Motor neuron (in vitro differentiated cells): ENCODE data around the gene EVPL. TPM values are rescaled to one million over a fixed set of nuclear protein-coding genes. Genes with fewer than 3 reads are reported as not detected.
A peak's percentile ranks its signal among the peaks of the same experiment; 100 is the strongest.

Experiments
- ATAC-seq, 8 experiments: fragments of 200-7000 bp; cut with Tn5 transposase; replicated peaks in 6 of 8; 2 replicates each; pipeline ENCODE4 v1.8.0; 2021; ENCODE audit warnings: mild to moderate bottlenecking in 8 of 8, moderate library complexity in 8 of 8
- H3K27ac ChIP-seq, 2 donors: fragments of 250-450 bp; sonication (Bioruptor Pico); 2 replicates each; pipeline ENCODE4 v1.9.0; 2021; ENCODE audit warnings: antibody characterized with exemption in 2 of 2, mild to moderate bottlenecking in 2 of 2, moderate library complexity in 1 of 2
- H3K4me1 ChIP-seq, 2 donors: fragments of 250-450 bp; sonication (Bioruptor Pico); replicated peaks in 1 of 2; 2 replicates each; pipeline ENCODE4 v1.6.1; 2021; ENCODE audit warnings: antibody characterized with exemption in 2 of 2, mild to moderate bottlenecking in 2 of 2, moderate library complexity in 1 of 2
- H3K4me3 ChIP-seq, 5 donors: fragments of 250-450 bp; sonication (Bioruptor Pico); 2 replicates each; pipeline ENCODE4 v1.9.0; 2021; ENCODE audit warnings: antibody characterized with exemption in 5 of 5, mild to moderate bottlenecking in 5 of 5, moderate library complexity in 4 of 5
- WGBS, 10 experiments: fragments of 450-650 bp; shearing (Covaris generic); methylation state at CpG; one replicate each; pipeline ENCODE4 v1.0.0; 2022; 5-methylcytosine and 5-hydroxymethylcytosine counted together
- in situ Hi-C, 9 experiments: fragments of 400-800 bp; cut with MboI; loops; one replicate each; pipeline ENCODE4 v1.15.0; 2021; ENCODE audit warnings: low sequenced_read_pairs in 9 of 9, low pct_unique_long_range_greater_than_20kb in 2 of 9; ENCODE audit not compliant: unreplicated experiment in 9 of 9
- total RNA-seq, 8 experiments: library from RNA; unstranded; fragments of 300-600 nt; gene quantifications; 2 replicates each; pipeline versions ENCODE4 v1.2.3 to v1.2.4, GENCODE V29; 2022

EVPL gene
- total RNA-seq, 8 experiments from 2014 or later, result 0.05 to 1.0 (median 0.59) TPM; not detected in 1

DNA sequence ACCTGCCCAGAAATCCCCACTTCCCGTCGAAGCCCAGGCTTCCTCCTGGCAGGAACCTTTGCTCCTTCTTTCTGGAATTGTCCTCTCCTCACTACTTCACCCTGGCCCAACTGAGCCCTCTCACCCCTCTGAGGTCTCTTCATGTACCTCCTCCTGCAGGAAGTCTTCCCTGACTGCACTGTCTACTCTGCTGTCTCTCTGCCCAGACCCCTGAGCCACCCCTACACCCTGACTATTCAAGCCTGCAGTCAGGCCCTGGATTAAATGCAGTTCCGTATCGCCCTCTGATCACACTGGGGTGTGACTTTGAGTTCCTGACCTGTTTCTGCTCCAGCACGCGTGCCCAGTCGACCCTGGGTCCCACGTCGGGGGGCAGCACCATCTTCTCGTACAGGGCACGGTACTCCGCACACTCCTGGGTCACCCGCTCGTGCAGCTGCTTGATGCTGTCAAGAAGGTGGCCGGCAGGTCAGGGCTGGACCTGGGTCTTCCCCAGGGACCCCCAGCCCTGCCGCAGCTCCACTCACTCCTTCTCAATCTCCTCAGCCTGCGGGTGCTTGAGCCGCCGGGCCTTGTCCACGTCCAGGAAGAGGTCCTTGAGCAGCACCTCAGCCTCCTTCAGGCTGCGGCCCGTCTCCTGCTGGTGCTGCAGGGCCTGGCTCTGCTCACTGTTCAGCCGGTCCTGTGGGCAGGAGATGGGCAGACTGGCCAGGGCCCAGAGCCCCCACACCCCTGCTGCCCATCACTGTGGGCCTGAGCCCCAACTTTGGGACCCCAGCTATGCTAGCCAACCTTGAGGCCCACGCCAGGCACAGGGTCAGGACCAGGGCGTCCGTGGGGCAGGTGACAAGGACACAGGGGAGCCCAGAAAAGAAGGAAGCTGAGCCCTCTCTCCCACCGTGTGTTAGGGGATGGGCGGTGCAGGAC is 3.9 kb downstream of the EVPL start:
- Histone ChIP-seq H3K4me3 (no peak overlapping the region), H3K27ac (no peak overlapping the region), H3K4me1 (no peaks in the 10 kb centered on the region)
- in situ Hi-C loops, result loop anchor here in 4 of 9 experiments (25.0 kb wide), 1 partner anchor 264 kb away; no protein-coding TSS in a partner anchor
- 60 to 100% (median 85%) methylated on average over 1 to 4 of the region's 28 CpGs; no CpG with 5 or more reads in 3 of the 10 experiments for WGBS, 10 experiments
- no peak for ATAC-seq

DNA sequence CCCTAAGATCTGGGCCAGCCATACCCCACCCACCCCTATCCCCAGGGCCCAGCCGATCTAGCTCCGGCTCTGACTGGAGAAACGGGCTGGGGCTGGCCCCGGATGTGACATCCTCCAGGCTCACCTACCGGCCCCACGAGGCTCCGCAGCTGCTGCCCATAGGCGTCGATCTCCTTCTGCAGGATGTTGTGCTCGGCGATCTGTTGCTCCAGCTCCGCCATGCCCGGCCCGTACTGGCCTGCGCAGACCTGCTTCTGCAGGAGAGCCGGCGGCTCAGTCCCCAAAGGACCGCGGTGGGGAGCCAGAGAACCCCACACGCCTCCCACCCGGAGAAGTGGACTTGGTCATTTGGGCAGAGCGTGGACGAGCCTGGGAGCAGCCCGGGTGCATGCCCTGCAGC is 4.8 kb downstream of the EVPL start:
- no peak overlapping the region for H3K27ac ChIP-seq
- 90% methylated on average over 2 of the region's 24 CpGs; no CpG with 5 or more reads in 9 of the 10 experiments for WGBS, 10 experiments
- H3K4me3 ChIP-seq, result no peak overlapping the region
- no peaks in the 10 kb centered on the region for H3K4me1 ChIP-seq
- in situ Hi-C loops, result loop anchor here in 4 of 9 experiments (25.0 kb wide), 1 partner anchor 265 kb away; no protein-coding TSS in a partner anchor
- ATAC-seq, result no peak

DNA sequence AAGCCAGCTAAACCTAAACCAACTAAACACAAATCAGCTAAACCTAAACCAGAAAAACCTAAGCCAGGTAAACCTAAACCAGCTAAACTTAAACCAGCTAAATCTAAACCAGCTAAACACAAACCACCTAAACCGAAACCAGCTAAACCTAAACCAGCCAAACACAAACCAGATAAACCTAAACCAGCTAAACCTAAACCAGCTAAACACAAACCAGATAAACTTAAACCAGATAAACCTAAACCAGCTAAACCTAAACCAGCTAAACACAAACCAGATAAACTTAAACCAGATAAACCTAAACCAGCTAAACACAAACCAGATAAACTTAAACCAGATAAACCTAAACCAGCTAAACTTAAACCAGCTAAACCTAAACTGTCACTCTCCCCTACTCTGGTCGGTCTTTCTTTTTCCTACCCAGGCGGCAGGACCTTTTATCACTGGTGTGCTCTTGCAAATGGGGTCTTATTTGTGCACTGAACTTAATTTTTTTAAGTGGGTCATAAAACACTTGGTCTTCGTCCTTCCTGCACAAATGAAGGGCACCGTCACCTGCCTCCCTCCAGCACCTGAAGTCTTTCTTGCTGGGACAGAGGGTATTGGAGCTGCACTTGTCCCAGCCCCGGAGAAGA is 7.2 kb downstream of the EVPL start:
- no peaks in the 10 kb centered on the region for H3K4me1 ChIP-seq
- no peak overlapping the region for H3K27ac ChIP-seq
- H3K4me3 ChIP-seq, result no peak overlapping the region
- WGBS, 10 experiments, result 33 to 97% (median 71%) methylated on average over 2 to 6 of the region's 6 CpGs; no CpG with 5 or more reads in 2 of the 10 experiments
- no peak for ATAC-seq
- in situ Hi-C loops, result loop anchor here in 4 of 9 experiments (25.0 kb wide), 1 partner anchor 267 kb away; no protein-coding TSS in a partner anchor

DNA sequence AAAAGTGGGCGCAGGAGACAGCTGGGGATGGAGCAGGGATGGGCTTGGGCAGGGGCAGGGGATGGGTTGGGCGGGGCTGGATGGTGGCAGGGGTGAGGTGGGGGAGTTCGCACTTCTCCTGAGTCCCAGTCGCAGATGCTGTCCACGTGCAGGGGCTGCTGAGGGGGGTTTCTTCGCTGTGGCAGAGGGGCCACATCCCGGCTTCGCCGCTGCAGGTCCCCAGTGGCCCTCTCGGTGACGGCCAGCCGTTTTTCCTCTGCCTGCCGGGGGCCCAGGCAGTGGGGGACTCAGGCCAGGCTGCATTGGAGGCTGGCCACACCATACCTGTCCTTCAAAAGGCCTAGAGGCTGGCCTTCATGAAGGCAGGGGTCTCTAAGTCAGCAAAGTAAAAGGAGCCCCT is 8.3 kb downstream of the EVPL start:
- peaks cover 0 to 3% of the 10 kb centered on the region in 2 donors for H3K4me1 ChIP-seq
- no peak overlapping the region for H3K4me3 ChIP-seq
- ATAC-seq, result no peak
- in situ Hi-C loops, result loop anchor here in 4 of 9 experiments (25.0 kb wide), 1 partner anchor 268 kb away; no protein-coding TSS in a partner anchor
- WGBS, 10 experiments, result no CpG with 5 or more reads among the region's 13 CpGs
- no peak overlapping the region for H3K27ac ChIP-seq

DNA sequence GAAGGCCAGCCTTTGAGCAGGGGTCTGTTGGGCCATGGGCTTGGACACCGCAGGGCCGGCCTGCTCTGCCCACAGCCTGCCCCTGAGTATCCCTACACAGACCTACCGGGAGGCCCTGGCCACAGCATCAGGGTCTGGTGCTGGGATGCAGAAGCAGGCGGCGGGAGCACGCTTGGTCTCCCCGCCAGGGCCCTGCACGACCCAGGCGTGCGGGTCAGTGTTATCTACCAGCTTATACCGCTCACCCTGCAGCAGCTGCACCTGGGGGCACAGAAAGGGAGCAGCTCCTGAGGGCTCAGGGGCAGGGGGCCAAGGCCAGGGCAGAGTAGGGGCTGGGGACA is 8.8 kb downstream of the EVPL start:
- in situ Hi-C loops, result loop anchor here in 4 of 9 experiments (25.0 kb wide), 1 partner anchor 269 kb away; no protein-coding TSS in a partner anchor
- WGBS, 10 experiments, result 85% methylated on average over 7 of the region's 11 CpGs; no CpG with 5 or more reads in 9 of the 10 experiments
- no peak overlapping the region for H3K4me3 ChIP-seq
- peaks cover 0 to 4% of the 10 kb centered on the region in 2 donors for H3K4me1 ChIP-seq
- no peak overlapping the region for H3K27ac ChIP-seq
- no peak for ATAC-seq

DNA sequence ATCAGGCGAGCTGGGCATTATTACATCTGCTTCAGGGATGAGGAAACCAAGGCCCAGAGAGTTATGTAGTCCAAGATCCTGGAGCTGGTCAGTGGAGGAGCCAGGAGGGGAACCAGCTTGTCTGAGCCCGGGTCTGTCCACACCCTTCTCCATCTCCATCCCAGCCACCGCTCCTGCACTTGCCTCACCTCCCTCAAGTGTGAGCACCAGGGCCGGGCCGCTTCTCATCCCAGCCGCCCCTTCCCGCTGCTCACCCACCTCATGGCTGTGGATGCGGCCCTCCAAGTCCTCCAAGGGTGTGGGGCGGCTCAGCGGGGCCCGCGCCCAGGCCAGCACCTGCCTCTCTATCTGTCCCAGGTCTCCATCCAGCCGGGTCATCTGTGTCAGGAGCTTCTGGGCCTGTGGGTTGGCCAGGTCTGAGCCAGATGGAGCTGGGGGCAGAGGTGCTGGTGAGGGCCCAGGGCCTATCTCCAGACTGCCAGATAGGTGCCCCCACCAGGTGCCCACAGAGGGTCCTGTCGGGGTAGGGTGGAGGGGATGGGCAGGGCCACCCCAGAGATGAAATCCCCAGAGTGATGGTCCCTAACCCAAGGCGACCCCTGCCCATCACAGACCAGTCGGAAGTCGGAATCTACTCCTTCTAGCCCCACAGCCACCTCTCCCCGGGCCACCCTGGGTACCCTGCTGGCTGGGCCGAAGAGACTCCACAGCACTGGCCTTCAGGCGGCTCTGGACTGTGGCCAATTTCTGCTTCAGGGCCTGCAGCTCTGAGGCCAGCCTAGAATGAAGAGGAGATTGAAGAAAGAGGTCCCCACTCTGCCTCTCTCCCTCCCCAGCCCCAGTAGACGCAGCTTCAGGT is 9.4 kb downstream of the EVPL start:
- ATAC-seq, result no peak
- Histone ChIP-seq H3K4me3 (no peak overlapping the region), H3K4me1 (peaks cover 0 to 4% of the 10 kb centered on the region in 2 donors), H3K27ac (no peak overlapping the region)
- WGBS, 10 experiments, result 0 to 52% methylated on average over 1 to 4 of the region's 21 CpGs; no CpG with 5 or more reads in 8 of the 10 experiments
- in situ Hi-C loops, result loop anchor here in 4 of 9 experiments (25.0 kb wide), 1 partner anchor 270 kb away; no protein-coding TSS in a partner anchor

DNA sequence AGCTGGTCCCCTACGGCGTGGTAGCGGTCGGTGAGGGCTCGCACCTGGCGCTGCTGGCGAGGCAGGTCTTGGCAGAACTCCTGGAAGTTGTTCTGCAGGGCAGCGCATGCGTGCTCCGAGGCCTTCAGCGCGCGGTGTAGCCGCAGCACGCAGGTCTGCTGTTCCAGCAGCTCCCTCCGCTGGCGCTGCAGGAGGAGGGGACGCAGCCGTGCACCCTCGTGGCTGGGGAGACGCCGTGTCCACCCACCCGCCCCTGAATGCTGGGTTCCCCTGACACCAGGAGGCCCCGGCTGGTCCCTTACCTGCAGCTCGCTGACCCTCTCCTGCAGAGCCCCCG is 12.2 kb downstream of the EVPL start:
- H3K4me1 ChIP-seq, result peaks cover 0 to 4% of the 10 kb centered on the region in 2 donors
- 50 to 80% methylated on average over 2 of the region's 26 CpGs; no CpG with 5 or more reads in 8 of the 10 experiments for WGBS, 10 experiments
- H3K4me3 ChIP-seq, result no peak overlapping the region
- H3K27ac ChIP-seq, result no peak overlapping the region
- ATAC-seq, result no peak
- in situ Hi-C loops, result loop anchor here in 4 of 9 experiments (25.0 kb wide), 1 partner anchor 272 kb away; no protein-coding TSS in a partner anchor

DNA sequence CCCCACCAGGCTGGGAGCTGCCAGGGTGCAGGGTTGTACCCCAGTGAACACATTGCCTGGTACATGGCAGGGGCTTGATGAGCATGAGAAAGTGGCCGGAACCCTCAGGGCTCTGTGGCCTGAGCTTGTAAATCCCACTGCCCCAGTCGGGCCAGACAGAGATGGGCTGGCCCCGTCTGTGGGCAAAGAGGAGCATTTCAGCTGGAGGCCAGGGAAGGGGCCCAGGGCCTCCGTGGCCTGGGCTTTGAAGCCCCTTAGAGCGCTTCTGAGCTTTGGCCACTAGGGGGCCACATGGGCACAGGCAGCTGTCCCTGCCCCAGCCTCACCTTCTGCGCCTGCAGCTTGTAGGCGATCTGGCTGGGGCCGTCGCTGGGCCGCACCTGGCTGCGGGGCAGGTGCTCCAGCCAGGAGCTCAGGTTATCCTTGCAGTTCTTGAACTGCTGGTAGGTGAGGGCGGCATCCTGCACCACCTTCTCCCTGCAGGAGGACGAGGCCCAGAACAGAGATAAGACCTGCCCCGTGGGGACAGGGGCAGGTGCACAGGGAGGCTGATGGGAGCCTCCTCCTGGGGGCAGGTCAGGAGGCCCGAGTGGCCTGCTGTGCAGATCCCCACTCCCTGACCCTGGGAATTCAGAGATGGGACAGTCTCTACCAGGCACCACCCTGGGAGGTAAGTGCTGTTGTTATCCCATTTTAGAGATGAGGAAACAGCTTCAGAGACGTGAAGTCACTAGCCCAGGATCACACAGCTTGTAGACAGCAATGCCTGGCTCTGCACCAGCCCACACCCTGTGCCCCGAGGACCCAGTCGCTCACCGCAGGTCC is 12.8 kb downstream of the EVPL start:
- Histone ChIP-seq H3K27ac (no peak overlapping the region), H3K4me3 (no peak overlapping the region), H3K4me1 (peaks cover 0 to 4% of the 10 kb centered on the region in 2 donors)
- WGBS, 10 experiments, result 0 to 65% (median 8%) methylated on average over 1 to 4 of the region's 19 CpGs; no CpG with 5 or more reads in 6 of the 10 experiments
- peak; percentile 89 to 100 (median 93) for ATAC-seq
- in situ Hi-C loops, result loop anchor here in 4 of 9 experiments (25.0 kb wide), 1 partner anchor 273 kb away; no protein-coding TSS in a partner anchor

DNA sequence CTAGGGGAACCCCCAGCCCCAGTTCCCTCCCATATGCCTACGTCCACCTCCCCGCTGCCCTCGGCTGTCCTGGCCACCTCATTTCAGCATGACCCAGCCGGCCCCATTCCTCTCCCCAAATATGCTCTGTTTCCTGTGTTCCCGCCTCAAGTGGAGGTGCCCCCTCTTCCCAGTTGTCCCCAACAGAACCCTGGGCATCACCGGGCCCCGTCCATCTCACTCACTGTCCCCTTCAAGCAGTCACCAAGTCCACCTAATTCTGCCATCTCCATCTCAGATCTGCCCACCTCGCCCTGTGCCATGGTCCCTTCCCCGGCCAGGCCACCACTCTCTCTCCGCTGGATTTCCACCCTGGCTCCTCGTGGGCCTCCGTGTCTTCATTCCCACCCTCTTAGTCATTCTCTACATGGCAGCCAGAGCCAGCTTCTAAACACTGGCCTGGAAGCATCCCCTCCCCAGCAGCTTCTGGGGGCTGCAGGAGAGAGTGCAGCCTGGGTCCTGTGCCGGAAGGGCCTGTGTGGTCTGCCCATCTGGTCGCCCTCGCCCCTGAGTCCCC is 13.7 kb downstream of the EVPL start:
- Histone ChIP-seq H3K27ac (no peak overlapping the region), H3K4me1 (peaks cover 0 to 4% of the 10 kb centered on the region in 2 donors), H3K4me3 (no peak overlapping the region)
- ATAC-seq, result peak in 2 of 8 experiments; percentile 2 to 8
- in situ Hi-C loops, result loop anchor here in 4 of 9 experiments (25.0 kb wide), 1 partner anchor 274 kb away; no protein-coding TSS in a partner anchor
- WGBS, 10 experiments, result 20 to 100% (median 89%) methylated on average over 1 to 10 of the region's 15 CpGs; no CpG with 5 or more reads in 5 of the 10 experiments

DNA sequence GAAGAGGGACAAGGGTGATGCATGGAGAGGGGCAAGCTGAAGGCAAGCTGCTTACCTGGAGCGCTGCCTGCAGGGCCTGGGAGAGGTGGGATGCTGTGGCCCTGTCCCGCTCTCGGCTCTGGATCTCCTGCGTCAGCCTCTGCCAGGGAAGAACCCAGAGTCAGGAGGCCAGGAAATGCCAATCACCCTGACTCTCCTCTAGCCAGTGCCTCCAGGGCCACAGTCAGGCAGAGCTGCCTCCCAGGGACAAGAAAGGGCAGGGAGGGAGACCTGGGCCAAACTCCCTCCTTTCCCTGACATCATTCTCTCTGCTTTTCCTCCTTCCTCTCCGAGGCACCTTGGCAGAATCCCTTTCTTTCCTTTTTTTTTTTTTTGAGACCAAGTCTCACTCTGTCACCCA is 15.2 kb downstream of the EVPL start:
- ATAC-seq, result no peak
- in situ Hi-C loops, result loop anchor here in 4 of 9 experiments (25.0 kb wide), 1 partner anchor 275 kb away; no protein-coding TSS in a partner anchor
- Histone ChIP-seq H3K4me1 (peaks cover 0 to 4% of the 10 kb centered on the region in 2 donors), H3K27ac (no peak overlapping the region), H3K4me3 (no peak overlapping the region)
- 27 to 94% (median 50%) methylated on average over 1 to 3 of the region's 5 CpGs; no CpG with 5 or more reads in 5 of the 10 experiments for WGBS, 10 experiments

DNA sequence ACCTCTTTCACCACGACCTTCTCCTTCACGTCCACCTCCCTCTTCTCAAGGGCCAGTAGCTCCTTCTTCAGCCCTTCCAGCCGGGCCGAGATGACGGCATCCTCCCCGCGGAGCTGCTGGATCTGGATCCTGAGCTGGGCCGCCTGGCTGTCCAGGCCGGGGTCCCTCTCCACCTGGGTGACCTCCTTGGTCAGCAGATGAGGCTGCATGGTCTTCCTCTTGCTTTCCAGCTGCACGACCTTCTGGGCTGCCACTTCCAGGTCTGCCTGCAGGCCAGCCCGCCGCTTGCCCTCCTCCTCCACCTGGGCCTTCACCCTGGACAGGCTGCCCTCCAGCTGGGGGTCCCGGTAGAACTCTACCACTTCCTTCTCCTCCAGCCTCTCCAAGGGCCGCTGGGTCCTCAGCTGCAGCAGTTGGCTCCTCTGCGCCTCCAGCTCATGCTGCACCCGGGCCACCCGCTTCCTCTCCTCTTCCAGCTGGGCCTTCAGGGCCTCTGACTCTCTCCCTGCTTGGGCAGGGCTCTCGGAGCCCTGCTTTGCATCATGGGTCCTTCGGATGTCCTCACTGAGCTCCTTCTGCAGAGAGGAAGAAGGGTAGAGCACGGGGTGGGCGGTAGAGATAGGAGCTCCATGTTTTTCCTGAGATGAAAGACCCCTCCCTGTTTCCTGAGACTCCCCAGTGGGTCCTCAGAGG is 17.0 kb downstream of the EVPL start:
- Histone ChIP-seq H3K27ac (no peak overlapping the region), H3K4me1 (peaks cover 0 to 4% of the 10 kb centered on the region in 2 donors), H3K4me3 (no peak overlapping the region)
- WGBS, 10 experiments, result 0 to 100% (median 77%) methylated on average over 1 to 13 of the region's 21 CpGs; no CpG with 5 or more reads in 2 of the 10 experiments
- ATAC-seq, result no peak
- in situ Hi-C loops, result loop anchor here in 4 of 9 experiments (25.0 kb wide), 1 partner anchor 277 kb away; no protein-coding TSS in a partner anchor
